Measurements from ENCODE around the gene MICALL2.

Gene MICALL2

GRCh38 chr7:1494866-1495563 lies 35.7 kb upstream of the MICALL2 start (continued):
- TF ChIP-seq CTCF (tag by site-specific recombination; IDR thresholded peaks at IDR 0.05) = no peak
- no peak for TF ChIP-seq ZNF362 (tag by site-specific recombination; IDR thresholded peaks at IDR 0.05)
- no peak for TF ChIP-seq ZNF660 (tag by site-specific recombination; IDR thresholded peaks at IDR 0.05)

- H3K36me3 ChIP-seq (ENCODE audit: control insufficient read depth in 2 of 2, insufficient read depth in 1 of 2, low read length in 2 of 2) = peaks cover 0 to 76% of the 10 kb centered on the region in 2 experiments; a peak in 2 of 3 replicates
- POLR2A ChIA-PET = no interaction called here
- no peak for TF ChIP-seq PRDM2 (tag by site-specific recombination; IDR thresholded peaks at IDR 0.05; ENCODE audit: borderline replicate concordance)
- TF ChIP-seq TCF7L2 (IDR thresholded peaks at IDR 0.05; ENCODE audit: borderline replicate concordance, low read depth, low read length) = no peak
- TF ChIP-seq PRDM10 (tag by site-specific recombination; IDR thresholded peaks at IDR 0.05) = no peak
- no peak for TF ChIP-seq SP2 (tag by site-specific recombination; IDR thresholded peaks at IDR 0.05)
- TF ChIP-seq ZSCAN30 (tag by site-specific recombination; IDR thresholded peaks at IDR 0.05) = no peak
- no peak for TF ChIP-seq MEIS1 (CRISPR knock-in tag; IDR thresholded peaks at IDR 0.05; ENCODE audit: borderline replicate concordance)
- no peak for TF ChIP-seq SP7 (tag by site-specific recombination; IDR thresholded peaks at IDR 0.05)
- no peak for TF ChIP-seq MZF1 (tag by site-specific recombination; IDR thresholded peaks at IDR 0.05; ENCODE audit: borderline replicate concordance)
- TF ChIP-seq ZNF76 (tag by site-specific recombination; IDR thresholded peaks at IDR 0.05; ENCODE audit: borderline replicate concordance, low read depth) = no peak
- H3K4me1 ChIP-seq (ENCODE audit: control insufficient read depth, insufficient read depth, low read length) = no peaks in the 10 kb centered on the region
- CTCF ChIA-PET = no interaction called here
- H3K4me3 ChIP-seq (ENCODE audit: low read depth, low read length) = no peak overlapping the region
- no peaks in the 10 kb centered on the region for H3K9me3 ChIP-seq (ENCODE audit: control insufficient read depth, insufficient read depth, low read depth, low read length)
- no peak overlapping the region for H3K27ac ChIP-seq (ENCODE audit: extremely low read depth, low read depth, low read length)
These were observed 35.2 kb upstream of the MICALL2 start for GRCh38 chr7:1494447-1494846.

All from HEK293 (cell line).